K562 (cell line): Measurements from ENCODE around the gene PDE2A. TPM values are rescaled to one million over a fixed set of nuclear protein-coding genes. Genes with fewer than 3 reads are reported as not detected.

Experiments
- FIP1L1 ChIP-seq: fragments of 200-400 bp; formaldehyde crosslinking; IDR thresholded peaks from 2 replicates; pipeline ENCODE4 v1.6.1; 2018; ENCODE audit warnings: mild to moderate bottlenecking, low read depth, low read length; ENCODE audit not compliant: poor library complexity, severe bottlenecking
- GATAD2A ChIP-seq: fragments of 450-650 bp; IDR thresholded peaks from 2 replicates; pipeline ENCODE4 v1.6.1; 2017
- MXD1 ChIP-seq: fragments of 250-450 bp; sonication (Bioruptor Pico); IDR thresholded peaks from 2 replicates; pipeline ENCODE4 v1.8.0; 2021; ENCODE audit warnings: borderline replicate concordance, mild to moderate bottlenecking, moderate library complexity; ENCODE audit not compliant: poor library complexity, severe bottlenecking
- ZBTB5 ChIP-seq: fragments of 450-650 bp; IDR thresholded peaks from 2 replicates; pipeline ENCODE4 v1.6.1; 2017; ENCODE audit warnings: antibody characterized with exemption
- ZNF277 ChIP-seq: fragments of 250-450 bp; sonication (Bioruptor Pico); IDR thresholded peaks from 2 replicates; pipeline ENCODE4 v1.8.0; 2022; ENCODE audit warnings: inconsistent platforms, mild to moderate bottlenecking, moderate library complexity, borderline replicate concordance
- polyA plus RNA-seq, 8 experiments: library from polyadenylated mRNA; depleted of rRNA in 4 of 8; stranded (reverse) in 5 of 8; unstranded in 3 of 8; fragments of >200 nt; fragmentation: Nextera tagmentation in 2 of 8; fragmentation: Illumina TruSeq in 1 of 8; extraction: Ambion mirVana in 2 of 8; extraction: Trizol in 1 of 8; gene quantifications; 2 replicates each; pipeline versions ENCODE4 v1.2.1 to v1.2.3, GENCODE V29; 2011 to 2014; ENCODE audit warnings: inconsistent platforms in 1 of 8, missing spikeins in 1 of 8
- total RNA-seq, 7 experiments: library from RNA; depleted of rRNA in 6 of 7; stranded (reverse); fragments of >200 nt in 6 of 7; fragmentation: Illumina TruSeq in 2 of 7; extraction: Trizol in 2 of 7; gene quantifications; 2 replicates each; pipeline versions ENCODE4 v1.2.1 to v1.2.3, GENCODE V29; 2011 to 2021; ENCODE audit warnings: low replicate concordance in 1 of 7

PDE2A gene
- total and polyA plus RNA-seq, 9 of the 15 experiments (the other 6 are each of a cell fraction or from before 2014, with no cell fraction given): 0.07 to 15.2 (median 1.6) TPM; not detected in 1

GRCh38 chr11:72642884-72643522 lies 31.2 kb downstream of the PDE2A start (continued):
- TF ChIP-seq ZBTB5 (no peak), ZNF277 (CRISPR knock-in tag) (no peak), FIP1L1 (peak; percentile 43), MXD1 (CRISPR knock-in tag) (no peak), GATAD2A (no peak)
